Measurements from ENCODE around the gene APBB1.

Gene APBB1

GRCh38 chr11:6410695-6411430 is 8.0 kb downstream of the APBB1 start:
- no peak for TF ChIP-seq CTCF (IDR thresholded peaks at IDR 0.05; ENCODE audit: low read depth, low read length)
- TF ChIP-seq POLR2A (IDR thresholded peaks at IDR 0.05; ENCODE audit: extremely low read depth, insufficient read length), result no peak
- TF ChIP-seq MYC (IDR thresholded peaks at IDR 0.05; ENCODE audit: low read depth, low read length), result no peak
- TF ChIP-seq MAX (IDR thresholded peaks at IDR 0.05; ENCODE audit: low read depth, low read length), result no peak
- DNase-seq (ENCODE audit: low read depth), result no peak
- no peak overlapping the region for H3K4me3 ChIP-seq (ENCODE audit: low read depth, low read length)

GRCh38 chr11:6406370-6406769 is 12.5 kb downstream of the APBB1 start:
- H3K4me3 ChIP-seq (ENCODE audit: low read depth, low read length), result no peak overlapping the region
- TF ChIP-seq MYC (IDR thresholded peaks at IDR 0.05; ENCODE audit: low read depth, low read length), result no peak
- no peak for TF ChIP-seq CTCF (IDR thresholded peaks at IDR 0.05; ENCODE audit: low read depth, low read length)
- TF ChIP-seq MAX (IDR thresholded peaks at IDR 0.05; ENCODE audit: low read depth, low read length), result no peak
- no peak for TF ChIP-seq POLR2A (IDR thresholded peaks at IDR 0.05; ENCODE audit: extremely low read depth, insufficient read length)
- no peak for DNase-seq (ENCODE audit: low read depth)

- H3K4me3 ChIP-seq (ENCODE audit: low read depth, low read length), result no peak overlapping the region
- TF ChIP-seq MYC (IDR thresholded peaks at IDR 0.05; ENCODE audit: low read depth, low read length) (no peak), POLR2A (IDR thresholded peaks at IDR 0.05; ENCODE audit: extremely low read depth, insufficient read length) (no peak), MAX (IDR thresholded peaks at IDR 0.05; ENCODE audit: low read depth, low read length) (no peak), CTCF (IDR thresholded peaks at IDR 0.05; ENCODE audit: low read depth, low read length) (no peak)
- DNase-seq (ENCODE audit: low read depth), result no peak
Observed at GRCh38 chr11:6405846-6406245, 13.0 kb downstream of the APBB1 start.

- DNase-seq (ENCODE audit: low read depth), result no peak
- TF ChIP-seq MYC (IDR thresholded peaks at IDR 0.05; ENCODE audit: low read depth, low read length), result no peak
- no peak for TF ChIP-seq CTCF (IDR thresholded peaks at IDR 0.05; ENCODE audit: low read depth, low read length)
- no peak for TF ChIP-seq MAX (IDR thresholded peaks at IDR 0.05; ENCODE audit: low read depth, low read length)
- no peak for TF ChIP-seq POLR2A (IDR thresholded peaks at IDR 0.05; ENCODE audit: extremely low read depth, insufficient read length)
- H3K4me3 ChIP-seq (ENCODE audit: low read depth, low read length), result no peak overlapping the region
Observed at GRCh38 chr11:6405052-6405667, 13.7 kb downstream of the APBB1 start.

- DNase-seq (ENCODE audit: low read depth), result no peak
- no peak overlapping the region for H3K4me3 ChIP-seq (ENCODE audit: low read depth, low read length)
- TF ChIP-seq POLR2A (IDR thresholded peaks at IDR 0.05; ENCODE audit: extremely low read depth, insufficient read length), result no peak
Observed at GRCh38 chr11:6404342-6405051, 14.4 kb downstream of the APBB1 start.

GRCh38 chr11:6403539-6403938 is 15.4 kb downstream of the APBB1 start:
- no peak for DNase-seq (ENCODE audit: low read depth)
- TF ChIP-seq POLR2A (IDR thresholded peaks at IDR 0.05; ENCODE audit: extremely low read depth, insufficient read length), result no peak
- TF ChIP-seq MAX (IDR thresholded peaks at IDR 0.05; ENCODE audit: low read depth, low read length), result no peak
- no peak for TF ChIP-seq CTCF (IDR thresholded peaks at IDR 0.05; ENCODE audit: low read depth, low read length)
- TF ChIP-seq MYC (IDR thresholded peaks at IDR 0.05; ENCODE audit: low read depth, low read length), result no peak
- H3K4me3 ChIP-seq (ENCODE audit: low read depth, low read length), result no peak overlapping the region

Measured in NB4 (cell line).